ENCODE results near the gene TMC3. TPM values are rescaled to one million over a fixed set of nuclear protein-coding genes. Genes with fewer than 3 reads are reported as not detected.

TMC3 gene
- total RNA-seq, 1 experiment from 2014 or later = not detected

- DNase-seq (ENCODE audit: low read depth) = no peak
Measured at GRCh38 chr15:81384891-81385720, 11.1 kb upstream of the TMC3 start.

GRCh38 chr15:81381720-81382119 lies 7.7 kb upstream of the TMC3 start:
- DNase-seq (ENCODE audit: low read depth) = no peak

GRCh38 chr15:81380668-81381067 lies 6.7 kb upstream of the TMC3 start:
- no peak for DNase-seq (ENCODE audit: low read depth)

- no peak for DNase-seq (ENCODE audit: low read depth)
Measured at GRCh38 chr15:81380203-81380602, 6.2 kb upstream of the TMC3 start.

- DNase-seq (ENCODE audit: low read depth) = no peak
Measured at GRCh38 chr15:81379269-81379668, 5.3 kb upstream of the TMC3 start.

- no peak for DNase-seq (ENCODE audit: low read depth)
Measured at GRCh38 chr15:81378443-81378842, 4.4 kb upstream of the TMC3 start.

GRCh38 chr15:81377871-81378270 lies 3.9 kb upstream of the TMC3 start:
- DNase-seq (ENCODE audit: low read depth) = no peak

- no peak for DNase-seq (ENCODE audit: low read depth)
Measured at GRCh38 chr15:81376231-81376630, 2.2 kb upstream of the TMC3 start.

- no peak for DNase-seq (ENCODE audit: low read depth)
Measured at GRCh38 chr15:81375461-81375860, 1.4 kb upstream of the TMC3 start.

GRCh38 chr15:81373176-81373575 lies 837 bp downstream of the TMC3 start:
- DNase-seq (ENCODE audit: low read depth) = no peak

GRCh38 chr15:81372575-81372974 lies 1.4 kb downstream of the TMC3 start:
- no peak for DNase-seq (ENCODE audit: low read depth)

GRCh38 chr15:81363718-81364500 lies 10.1 kb downstream of the TMC3 start:
- no peak for DNase-seq (ENCODE audit: low read depth)

- no peak for DNase-seq (ENCODE audit: low read depth)
Measured at GRCh38 chr15:81363276-81363675, 10.7 kb downstream of the TMC3 start.

- DNase-seq (ENCODE audit: low read depth) = no peak
Measured at GRCh38 chr15:81362790-81363189, 11.2 kb downstream of the TMC3 start.

- DNase-seq (ENCODE audit: low read depth) = no peak
Measured at GRCh38 chr15:81361891-81362290, 12.1 kb downstream of the TMC3 start.

GRCh38 chr15:81360491-81360890 lies 13.5 kb downstream of the TMC3 start:
- no peak for DNase-seq (ENCODE audit: low read depth)

- no peak for DNase-seq (ENCODE audit: low read depth)
Measured at GRCh38 chr15:81358248-81358647, 15.8 kb downstream of the TMC3 start.

GRCh38 chr15:81357180-81357686 lies 16.8 kb downstream of the TMC3 start:
- no peak for DNase-seq (ENCODE audit: low read depth)

- no peak for DNase-seq (ENCODE audit: low read depth)
Measured at GRCh38 chr15:81356252-81356651, 17.8 kb downstream of the TMC3 start.

- DNase-seq (ENCODE audit: low read depth) = no peak
Measured at GRCh38 chr15:81351651-81352050, 22.4 kb downstream of the TMC3 start.

GRCh38 chr15:81349271-81349670 lies 24.7 kb downstream of the TMC3 start:
- no peak for DNase-seq (ENCODE audit: low read depth)

GRCh38 chr15:81348691-81349090 lies 25.3 kb downstream of the TMC3 start:
- DNase-seq (ENCODE audit: low read depth) = peak; percentile 9

- DNase-seq (ENCODE audit: low read depth) = no peak
Measured at GRCh38 chr15:81347910-81348309, 26.1 kb downstream of the TMC3 start.
